22Rv1 (cell line): Measurements from ENCODE around the gene EHMT1.

ENCODE experiments used
- H3K27ac ChIP-seq: fragments of 450-650 bp; 2 replicates; pipeline ENCODE4 v1.5.1; 2017
- CTCF ChIP-seq: fragments of 450-650 bp; IDR thresholded peaks from 2 replicates; pipeline ENCODE4 v1.5.1; 2017; ENCODE audit warnings: mild to moderate bottlenecking
- ZFX ChIP-seq: fragments of 450-650 bp; IDR thresholded peaks from 2 replicates; pipeline ENCODE4 v1.6.1; 2017; ENCODE audit warnings: antibody characterized with exemption, borderline replicate concordance

EHMT1 gene

GRCh38 chr9:137642118-137642601 lies 23.4 kb downstream of the EHMT1 start:
- no peak overlapping the region for H3K27ac ChIP-seq
- no peak for TF ChIP-seq CTCF
- TF ChIP-seq ZFX = no peak

- no peak overlapping the region for H3K27ac ChIP-seq
- TF ChIP-seq ZFX (no peak), CTCF (no peak)
Measured at GRCh38 chr9:137642892-137643291, 24.1 kb downstream of the EHMT1 start.

GRCh38 chr9:137643921-137644320 lies 25.1 kb downstream of the EHMT1 start:
- TF ChIP-seq ZFX (no peak), CTCF (no peak)
- H3K27ac ChIP-seq = no peak overlapping the region

GRCh38 chr9:137645211-137645610 lies 26.4 kb downstream of the EHMT1 start:
- TF ChIP-seq ZFX (no peak), CTCF (no peak)
- no peak overlapping the region for H3K27ac ChIP-seq

- H3K27ac ChIP-seq = no peak overlapping the region
- TF ChIP-seq ZFX (no peak), CTCF (no peak)
Measured at GRCh38 chr9:137646341-137646740, 27.5 kb downstream of the EHMT1 start.

GRCh38 chr9:137647096-137647714 lies 28.4 kb downstream of the EHMT1 start:
- TF ChIP-seq ZFX = no peak
- TF ChIP-seq CTCF = no peak
- H3K27ac ChIP-seq = no peak overlapping the region

- no peak overlapping the region for H3K27ac ChIP-seq
- TF ChIP-seq ZFX (no peak), CTCF (no peak)
Measured at GRCh38 chr9:137648396-137648795, 29.6 kb downstream of the EHMT1 start.
